Neural cell (in vitro differentiated cells): ENCODE data around the gene FNDC3A. TPM values are rescaled to one million over a fixed set of nuclear protein-coding genes. Genes with fewer than 3 reads are reported as not detected.
"Not testable (repeated sequence)": the region's sequence is repeated elsewhere in the genome, so short reads cannot be mapped to it uniquely, and the experiment has no call there.

ENCODE experiments used
- H2AFZ ChIP-seq: fragments of 200-600, 300-800 bp; sonication (generic), shearing (Covaris generic); 2 replicates; pipeline ENCODE4 v1.6.0; 2014; ENCODE audit warnings: low read depth, mild to moderate bottlenecking, antibody characterized with exemption, low read length, moderate library complexity
- H3F3A ChIP-seq: fragments of 200-600 bp; shearing (Covaris generic); 2 replicates; pipeline ENCODE4 v1.6.1; 2016; ENCODE audit warnings: mild to moderate bottlenecking, moderate library complexity, mixed read lengths, antibody characterized with exemption, low read length; ENCODE audit not compliant: insufficient read depth, poor library complexity, severe bottlenecking
- H3K27ac ChIP-seq: fragments of 200-600, 300-800 bp; sonication (generic), shearing (Covaris generic); 2 replicates; pipeline ENCODE4 v1.5.1; 2014; ENCODE audit warnings: mild to moderate bottlenecking, low read length, moderate library complexity
- H3K27me3 ChIP-seq: fragments of 300-800, 200-600 bp; sonication (generic), shearing (Covaris generic); 2 replicates; pipeline ENCODE4 v1.6.0; 2014; ENCODE audit warnings: mild to moderate bottlenecking, low read depth, low read length, moderate library complexity; ENCODE audit not compliant: insufficient read depth
- H3K36me3 ChIP-seq: fragments of 300-800, 200-600 bp; sonication (generic), shearing (Covaris generic); 2 replicates; pipeline ENCODE4 v1.5.1; 2014; ENCODE audit warnings: mild to moderate bottlenecking, antibody characterized with exemption, low read length, moderate library complexity; ENCODE audit not compliant: insufficient read depth
- H3K4me2 ChIP-seq: fragments of 300-800, 200-600 bp; sonication (generic), shearing (Covaris generic); 2 replicates; pipeline ENCODE4 v1.6.0; 2014; ENCODE audit warnings: mild to moderate bottlenecking, low read length
- H3K4me3 ChIP-seq: fragments of 300-800, 200-600 bp; sonication (generic), shearing (Covaris generic); 2 replicates; pipeline ENCODE4 v1.5.1; 2014; ENCODE audit warnings: mild to moderate bottlenecking, low read length, moderate library complexity
- H3K79me2 ChIP-seq: fragments of 200-600 bp; shearing (Covaris generic); replicated peaks from 2 replicates; pipeline ENCODE4 v1.6.0; 2014; ENCODE audit warnings: mild to moderate bottlenecking, low read length, moderate library complexity; ENCODE audit not compliant: insufficient read depth
- H3K9ac ChIP-seq: fragments of 300-800, 200-600 bp; sonication (generic), shearing (Covaris generic); 2 replicates; pipeline ENCODE4 v1.6.1; 2016; ENCODE audit warnings: mild to moderate bottlenecking, low read length, mixed read lengths
- H3K9me2 ChIP-seq: fragments of 200-600 bp; shearing (Covaris generic); 2 replicates; pipeline ENCODE4 v1.6.1; 2016; ENCODE audit warnings: mild to moderate bottlenecking, low read length, mixed read lengths; ENCODE audit not compliant: insufficient read depth
- H3K9me3 ChIP-seq: fragments of 200-600, 300-800 bp; sonication (generic), shearing (Covaris generic); 2 replicates; pipeline ENCODE4 v1.6.1; 2016; ENCODE audit warnings: mild to moderate bottlenecking, mixed run types, low read length, moderate library complexity, mixed read lengths
- H4K20me1 ChIP-seq: fragments of 200-600 bp; shearing (Covaris generic); 2 replicates; pipeline ENCODE4 v1.6.1; 2016; ENCODE audit warnings: mild to moderate bottlenecking, mixed run types; ENCODE audit not compliant: insufficient read depth
- EP300 ChIP-seq: fragments of 450-650 bp; conservative IDR thresholded peaks from 2 replicates; pipeline ENCODE4 v1.6.1; 2014; ENCODE audit warnings: antibody characterized with exemption, mild to moderate bottlenecking, moderate library complexity; ENCODE audit not compliant: poor library complexity, severe bottlenecking
- EZH2 ChIP-seq: fragments of 200-600, 300-800 bp; shearing (Covaris generic), sonication (generic); IDR thresholded peaks from 2 replicates; pipeline ENCODE4 v1.6.1; 2014; ENCODE audit warnings: antibody characterized with exemption, low read length, borderline replicate concordance, mild to moderate bottlenecking; ENCODE audit not compliant: insufficient read depth, poor library complexity, severe bottlenecking
- MXI1 ChIP-seq: fragments of 450-650 bp; conservative IDR thresholded peaks from 2 replicates; pipeline ENCODE4 v1.6.1; 2014; ENCODE audit warnings: antibody characterized with exemption, mild to moderate bottlenecking; ENCODE audit not compliant: poor library complexity, severe bottlenecking
- POLR2AphosphoS5 ChIP-seq: IDR thresholded peaks from 2 replicates; pipeline ENCODE4 v1.6.1; 2012
- RAD21 ChIP-seq: fragments of 450-650 bp; conservative IDR thresholded peaks from 2 replicates; pipeline ENCODE4 v1.6.1; 2014; ENCODE audit warnings: antibody characterized with exemption, mild to moderate bottlenecking, moderate library complexity
- SMC3 ChIP-seq: fragments of 450-650 bp; conservative IDR thresholded peaks from 2 replicates; pipeline ENCODE4 v1.6.1; 2014; ENCODE audit warnings: antibody characterized with exemption, mild to moderate bottlenecking, moderate library complexity; ENCODE audit not compliant: poor library complexity
- TAF1 ChIP-seq: IDR thresholded peaks from 2 replicates; pipeline ENCODE4 v1.6.1; 2012; ENCODE audit warnings: low read depth
- polyA plus RNA-seq: library from polyadenylated mRNA; depleted of rRNA; stranded (reverse); fragments of >200 nt; gene quantifications from 2 replicates; pipeline ENCODE4 v1.2.3, GENCODE V29; 2014
- TF ChIP-seq, protein P1 (sequence below): IDR thresholded peaks from 2 replicates; pipeline ENCODE4 v1.6.1; 2012; ENCODE audit warnings: borderline replicate concordance
- TF ChIP-seq, protein P2 (sequence below): fragments of 450-650 bp; IDR thresholded peaks from 2 replicates; pipeline ENCODE4 v1.5.1; 2014; ENCODE audit warnings: antibody characterized with exemption, mild to moderate bottlenecking, moderate library complexity; ENCODE audit not compliant: poor library complexity, severe bottlenecking

Gene FNDC3A
- polyA plus RNA-seq, 1 donor from 2014 or later: 83.8 TPM

DNA sequence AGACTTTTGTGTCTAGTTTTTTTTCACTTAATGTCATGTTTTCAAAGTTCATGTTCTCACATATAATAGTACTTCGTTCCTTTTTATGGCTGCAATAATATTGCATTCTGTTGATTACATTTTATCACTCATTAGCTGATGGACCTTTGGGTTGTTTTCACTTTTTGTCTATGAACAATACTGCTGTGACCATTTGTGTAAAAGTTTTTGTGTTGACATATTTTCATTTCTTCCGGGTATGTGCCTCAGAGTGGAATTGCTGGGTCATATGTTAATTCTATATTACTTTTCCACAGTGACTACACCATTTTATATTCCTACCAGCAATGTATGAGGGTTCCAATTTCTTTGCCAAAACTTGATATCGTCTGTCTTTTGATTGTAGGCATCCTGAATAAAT lies 158.6 kb downstream of the FNDC3A start:
- Histone ChIP-seq H3K79me2 (peaks cover 10% of the 10 kb centered on the region), H3K27me3 (no peaks in the 10 kb centered on the region), H2AFZ (no peak overlapping the region)

DNA sequence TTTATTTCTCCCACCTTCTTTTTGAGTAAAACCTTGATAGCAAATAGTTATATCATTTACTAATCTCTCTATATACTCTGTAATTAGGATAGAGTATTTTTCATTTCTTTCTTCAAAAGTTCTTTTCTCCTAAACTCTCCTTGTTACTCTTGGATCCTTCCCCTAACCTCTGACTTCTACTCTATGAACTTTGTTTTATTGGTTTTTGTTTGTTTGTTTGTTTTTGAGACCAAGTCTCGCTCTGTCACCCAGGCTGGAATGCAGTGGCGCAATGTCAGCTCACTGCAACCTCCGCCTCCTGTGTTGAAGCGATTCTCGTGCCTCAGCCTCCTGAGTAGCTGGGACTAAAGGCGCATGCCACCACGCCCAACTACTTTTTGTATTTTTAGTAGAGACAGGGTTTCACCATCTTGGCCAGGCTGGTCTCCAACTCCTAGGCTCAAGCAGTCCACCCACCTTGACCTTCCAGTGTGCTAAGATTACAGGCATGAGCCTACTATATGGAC lies 161.5 kb downstream of the FNDC3A start:
- peaks cover 19% of the 10 kb centered on the region for H3K36me3 ChIP-seq
- H3K4me3 ChIP-seq, H3K27ac ChIP-seq, H3K9ac ChIP-seq, H4K20me1 ChIP-seq, H3F3A ChIP-seq, H3K27me3 ChIP-seq, H3K79me2 ChIP-seq, H2AFZ ChIP-seq, H3K9me2 ChIP-seq, H3K4me2 ChIP-seq, H3K9me3 ChIP-seq: not testable (repeated sequence)

More for the DNA sequence above, 158.6 kb downstream of the FNDC3A start:
- Histone ChIP-seq H3K27ac (no peak overlapping the region), H4K20me1 (no peaks in the 10 kb centered on the region), H3K4me2 (no peak overlapping the region), H3K9ac (no peak overlapping the region), H3K9me2 (no peaks in the 10 kb centered on the region), H3F3A (no peaks in the 10 kb centered on the region), H3K9me3 (no peaks in the 10 kb centered on the region), H3K4me3 (no peak overlapping the region), H3K36me3 (peaks cover 7% of the 10 kb centered on the region)
- TF ChIP-seq, protein P1, sequence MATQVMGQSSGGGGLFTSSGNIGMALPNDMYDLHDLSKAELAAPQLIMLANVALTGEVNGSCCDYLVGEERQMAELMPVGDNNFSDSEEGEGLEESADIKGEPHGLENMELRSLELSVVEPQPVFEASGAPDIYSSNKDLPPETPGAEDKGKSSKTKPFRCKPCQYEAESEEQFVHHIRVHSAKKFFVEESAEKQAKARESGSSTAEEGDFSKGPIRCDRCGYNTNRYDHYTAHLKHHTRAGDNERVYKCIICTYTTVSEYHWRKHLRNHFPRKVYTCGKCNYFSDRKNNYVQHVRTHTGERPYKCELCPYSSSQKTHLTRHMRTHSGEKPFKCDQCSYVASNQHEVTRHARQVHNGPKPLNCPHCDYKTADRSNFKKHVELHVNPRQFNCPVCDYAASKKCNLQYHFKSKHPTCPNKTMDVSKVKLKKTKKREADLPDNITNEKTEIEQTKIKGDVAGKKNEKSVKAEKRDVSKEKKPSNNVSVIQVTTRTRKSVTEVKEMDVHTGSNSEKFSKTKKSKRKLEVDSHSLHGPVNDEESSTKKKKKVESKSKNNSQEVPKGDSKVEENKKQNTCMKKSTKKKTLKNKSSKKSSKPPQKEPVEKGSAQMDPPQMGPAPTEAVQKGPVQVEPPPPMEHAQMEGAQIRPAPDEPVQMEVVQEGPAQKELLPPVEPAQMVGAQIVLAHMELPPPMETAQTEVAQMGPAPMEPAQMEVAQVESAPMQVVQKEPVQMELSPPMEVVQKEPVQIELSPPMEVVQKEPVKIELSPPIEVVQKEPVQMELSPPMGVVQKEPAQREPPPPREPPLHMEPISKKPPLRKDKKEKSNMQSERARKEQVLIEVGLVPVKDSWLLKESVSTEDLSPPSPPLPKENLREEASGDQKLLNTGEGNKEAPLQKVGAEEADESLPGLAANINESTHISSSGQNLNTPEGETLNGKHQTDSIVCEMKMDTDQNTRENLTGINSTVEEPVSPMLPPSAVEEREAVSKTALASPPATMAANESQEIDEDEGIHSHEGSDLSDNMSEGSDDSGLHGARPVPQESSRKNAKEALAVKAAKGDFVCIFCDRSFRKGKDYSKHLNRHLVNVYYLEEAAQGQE: no peak
- no peak for TF ChIP-seq TAF1
- TF ChIP-seq SMC3: no peak
- no peak for TF ChIP-seq EZH2
- no peak for TF ChIP-seq MXI1
- no peak for TF ChIP-seq EP300
- no peak for TF ChIP-seq RAD21
- TF ChIP-seq, protein P2, sequence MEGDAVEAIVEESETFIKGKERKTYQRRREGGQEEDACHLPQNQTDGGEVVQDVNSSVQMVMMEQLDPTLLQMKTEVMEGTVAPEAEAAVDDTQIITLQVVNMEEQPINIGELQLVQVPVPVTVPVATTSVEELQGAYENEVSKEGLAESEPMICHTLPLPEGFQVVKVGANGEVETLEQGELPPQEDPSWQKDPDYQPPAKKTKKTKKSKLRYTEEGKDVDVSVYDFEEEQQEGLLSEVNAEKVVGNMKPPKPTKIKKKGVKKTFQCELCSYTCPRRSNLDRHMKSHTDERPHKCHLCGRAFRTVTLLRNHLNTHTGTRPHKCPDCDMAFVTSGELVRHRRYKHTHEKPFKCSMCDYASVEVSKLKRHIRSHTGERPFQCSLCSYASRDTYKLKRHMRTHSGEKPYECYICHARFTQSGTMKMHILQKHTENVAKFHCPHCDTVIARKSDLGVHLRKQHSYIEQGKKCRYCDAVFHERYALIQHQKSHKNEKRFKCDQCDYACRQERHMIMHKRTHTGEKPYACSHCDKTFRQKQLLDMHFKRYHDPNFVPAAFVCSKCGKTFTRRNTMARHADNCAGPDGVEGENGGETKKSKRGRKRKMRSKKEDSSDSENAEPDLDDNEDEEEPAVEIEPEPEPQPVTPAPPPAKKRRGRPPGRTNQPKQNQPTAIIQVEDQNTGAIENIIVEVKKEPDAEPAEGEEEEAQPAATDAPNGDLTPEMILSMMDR: no peak
- TF ChIP-seq POLR2AphosphoS5: no peak
